Vagina (tissue), 2 donors: Measurements from ENCODE around the gene SRSF6. TPM values are rescaled to one million over a fixed set of nuclear protein-coding genes. Genes with fewer than 3 reads are reported as not detected.

Experiments
- DNase-seq, 2 donors: peaks; one replicate each; pipeline ENCODE4 v3.0.0-alpha.2; 2017; ENCODE audit errors: extremely low spot score in 2 of 2
- H3K27ac ChIP-seq: fragments of 200-600 bp; sonication (generic); one replicate; pipeline ENCODE4 v1.5.1; 2019
- H3K27me3 ChIP-seq: fragments of 200-600 bp; sonication (generic); one replicate; pipeline ENCODE4 v1.5.1; 2019
- H3K36me3 ChIP-seq, 2 donors: fragments of 200-600 bp; sonication (generic); one replicate each; pipeline ENCODE4 v1.5.1; 2017 to 2019
- H3K4me1 ChIP-seq: fragments of 200-600 bp; sonication (generic); one replicate; pipeline ENCODE4 v1.5.1; 2019
- H3K4me3 ChIP-seq, 2 donors: fragments of 200-600 bp; sonication (generic); 1 replicate in 1 of 2; 2 replicates in 1 of 2; pipeline ENCODE4 v1.5.1; 2016 to 2019
- H3K9me3 ChIP-seq: fragments of 200-600 bp; sonication (generic); one replicate; pipeline ENCODE4 v1.5.1; 2019
- POLR2A ChIP-seq, 2 donors: fragments of 450-650 bp; IDR thresholded peaks; one replicate each; pipeline ENCODE4 v1.6.1; 2017; ENCODE audit warnings: antibody characterized with exemption in 2 of 2, mild to moderate bottlenecking in 2 of 2, moderate library complexity in 2 of 2
- POLR2AphosphoS5 ChIP-seq, 2 donors: sonication (generic); formaldehyde crosslinking; IDR thresholded peaks; one replicate each; pipeline ENCODE4 v1.9.0; 2017; ENCODE audit warnings: antibody characterized with exemption in 2 of 2, mild to moderate bottlenecking in 2 of 2, low read depth in 1 of 2; ENCODE audit not compliant: insufficient read depth in 1 of 2
- intact Hi-C: fragments of 100-400 bp; cut with DNase I; formaldehyde crosslinking; loops from one replicate; pipeline ENCODE4 v1.15.1; 2023
- total RNA-seq: library from RNA; depleted of rRNA; stranded (reverse); fragments of >200 nt; gene quantifications from one replicate; pipeline ENCODE4 v1.2.3, GENCODE V29; 2016
- TF ChIP-seq, protein P1 (sequence below), 3 experiments: fragments of 450-650 bp in 2 of 3; fragments of 200-600 bp in 1 of 3; sonication (generic) in 1 of 3; IDR thresholded peaks; one replicate each; pipeline ENCODE4 v1.5.1; 2017 to 2019; ENCODE audit warnings: antibody characterized with exemption in 3 of 3, mild to moderate bottlenecking in 2 of 3, moderate library complexity in 2 of 3

Gene SRSF6
- total RNA-seq, 1 donor from 2014 or later: 112 TPM

DNA sequence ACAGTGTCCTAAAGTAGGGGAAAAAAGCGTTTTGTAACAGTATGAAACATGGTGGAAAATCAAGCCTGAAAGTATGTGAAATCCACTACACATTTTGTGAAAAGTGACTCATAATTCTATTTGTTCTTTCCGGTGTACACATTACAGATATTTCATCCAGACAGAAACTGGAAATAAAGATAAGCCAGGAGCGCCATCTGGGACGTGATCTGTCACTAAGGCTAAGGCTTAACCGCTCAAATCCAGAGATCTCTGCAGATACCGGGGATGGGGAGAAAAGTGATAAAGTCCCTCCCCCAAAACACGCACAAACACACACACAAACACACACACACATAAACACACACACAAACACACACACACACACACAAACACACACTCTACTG lies 26.6 kb upstream of the SRSF6 start:
- Histone ChIP-seq H3K9me3 (no peaks in the 10 kb centered on the region), H3K27ac (no peak overlapping the region), H3K36me3 (no peaks in the 10 kb centered on the region), H3K4me3 (no peak overlapping the region), H3K4me1 (no peaks in the 10 kb centered on the region), H3K27me3 (no peaks in the 10 kb centered on the region)
- intact Hi-C loops: no loop called here
- TF ChIP-seq, protein P1, sequence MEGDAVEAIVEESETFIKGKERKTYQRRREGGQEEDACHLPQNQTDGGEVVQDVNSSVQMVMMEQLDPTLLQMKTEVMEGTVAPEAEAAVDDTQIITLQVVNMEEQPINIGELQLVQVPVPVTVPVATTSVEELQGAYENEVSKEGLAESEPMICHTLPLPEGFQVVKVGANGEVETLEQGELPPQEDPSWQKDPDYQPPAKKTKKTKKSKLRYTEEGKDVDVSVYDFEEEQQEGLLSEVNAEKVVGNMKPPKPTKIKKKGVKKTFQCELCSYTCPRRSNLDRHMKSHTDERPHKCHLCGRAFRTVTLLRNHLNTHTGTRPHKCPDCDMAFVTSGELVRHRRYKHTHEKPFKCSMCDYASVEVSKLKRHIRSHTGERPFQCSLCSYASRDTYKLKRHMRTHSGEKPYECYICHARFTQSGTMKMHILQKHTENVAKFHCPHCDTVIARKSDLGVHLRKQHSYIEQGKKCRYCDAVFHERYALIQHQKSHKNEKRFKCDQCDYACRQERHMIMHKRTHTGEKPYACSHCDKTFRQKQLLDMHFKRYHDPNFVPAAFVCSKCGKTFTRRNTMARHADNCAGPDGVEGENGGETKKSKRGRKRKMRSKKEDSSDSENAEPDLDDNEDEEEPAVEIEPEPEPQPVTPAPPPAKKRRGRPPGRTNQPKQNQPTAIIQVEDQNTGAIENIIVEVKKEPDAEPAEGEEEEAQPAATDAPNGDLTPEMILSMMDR (IDR thresholded peaks at IDR 0.05): no peak
- TF ChIP-seq POLR2A (IDR thresholded peaks at IDR 0.05) (no peak), POLR2AphosphoS5 (IDR thresholded peaks at IDR 0.05; ENCODE audit: insufficient read depth in 1 of 2, low read depth in 1 of 2) (no peak)
- DNase-seq: no peak

DNA sequence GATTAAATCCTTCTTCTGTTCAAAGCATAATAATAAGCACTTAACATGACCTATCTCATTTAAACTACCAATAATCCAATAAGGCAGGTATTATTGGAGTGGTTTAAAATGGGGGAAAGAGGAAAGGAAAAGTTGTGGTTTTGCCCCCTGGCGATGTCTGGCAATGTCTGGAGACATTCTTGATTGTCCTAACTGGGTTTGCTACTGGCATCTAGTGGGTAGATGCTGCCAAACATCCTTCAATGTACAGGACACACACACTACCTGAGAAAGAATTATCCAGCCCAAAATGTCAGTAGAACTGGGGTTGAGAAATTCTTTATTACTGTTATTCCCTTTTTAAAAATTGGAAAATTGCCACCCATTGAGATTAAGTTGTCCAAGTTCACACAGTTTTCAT lies 25.2 kb upstream of the SRSF6 start:
- intact Hi-C loops: no loop called here

DNA sequence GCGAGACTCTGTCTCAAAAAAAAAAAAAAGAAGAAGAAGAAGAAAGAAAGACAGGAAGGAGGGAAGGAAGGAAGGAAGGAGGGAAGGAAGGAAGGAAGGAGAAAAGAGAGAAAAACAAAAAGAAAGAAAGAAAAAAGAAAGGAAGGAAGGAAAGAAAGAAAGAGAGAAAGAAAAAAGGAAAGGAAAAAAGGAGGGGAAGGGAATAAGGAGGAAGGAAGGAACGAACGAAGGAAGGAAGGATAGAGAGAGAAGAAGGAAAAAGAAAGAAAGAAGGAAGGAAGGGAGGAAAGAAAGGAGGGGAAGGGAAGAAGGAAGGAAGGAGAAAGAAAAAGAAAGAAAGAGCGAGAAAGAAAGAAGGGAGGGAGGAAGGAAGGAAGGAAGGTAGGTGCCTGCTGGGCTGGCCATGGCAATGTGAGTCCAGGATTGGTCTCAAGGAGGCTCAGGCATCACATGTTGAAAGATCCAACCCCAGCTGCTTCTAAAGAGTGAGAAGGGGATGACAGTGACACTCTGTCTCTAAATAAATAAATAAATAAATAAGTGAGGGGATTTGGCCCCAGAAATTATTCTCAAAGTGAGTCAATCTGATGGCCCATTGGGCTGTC lies 24.3 kb upstream of the SRSF6 start:
- Histone ChIP-seq H3K9me3 (no peaks in the 10 kb centered on the region), H3K36me3 (no peaks in the 10 kb centered on the region), H3K27ac (no peak overlapping the region), H3K27me3 (no peaks in the 10 kb centered on the region), H3K4me1 (no peaks in the 10 kb centered on the region), H3K4me3 (no peak overlapping the region)
- no peak for DNase-seq
- TF ChIP-seq POLR2AphosphoS5 (IDR thresholded peaks at IDR 0.05; ENCODE audit: insufficient read depth in 1 of 2, low read depth in 1 of 2) (no peak), POLR2A (IDR thresholded peaks at IDR 0.05) (no peak)
- TF ChIP-seq, protein P1 (IDR thresholded peaks at IDR 0.05): no peak
- intact Hi-C loops: no loop called here

More for the DNA sequence above, 25.2 kb upstream of the SRSF6 start:
- no peak overlapping the region for H3K4me3 ChIP-seq
- no peaks in the 10 kb centered on the region for H3K27me3 ChIP-seq
- no peaks in the 10 kb centered on the region for H3K36me3 ChIP-seq
- H3K4me1 ChIP-seq: no peaks in the 10 kb centered on the region
- TF ChIP-seq POLR2A (IDR thresholded peaks at IDR 0.05) (no peak), POLR2AphosphoS5 (IDR thresholded peaks at IDR 0.05; ENCODE audit: insufficient read depth in 1 of 2, low read depth in 1 of 2) (no peak)
- TF ChIP-seq, protein P1 (IDR thresholded peaks at IDR 0.05): no peak
- DNase-seq: no peak
- H3K27ac ChIP-seq: no peak overlapping the region
- no peaks in the 10 kb centered on the region for H3K9me3 ChIP-seq

DNA sequence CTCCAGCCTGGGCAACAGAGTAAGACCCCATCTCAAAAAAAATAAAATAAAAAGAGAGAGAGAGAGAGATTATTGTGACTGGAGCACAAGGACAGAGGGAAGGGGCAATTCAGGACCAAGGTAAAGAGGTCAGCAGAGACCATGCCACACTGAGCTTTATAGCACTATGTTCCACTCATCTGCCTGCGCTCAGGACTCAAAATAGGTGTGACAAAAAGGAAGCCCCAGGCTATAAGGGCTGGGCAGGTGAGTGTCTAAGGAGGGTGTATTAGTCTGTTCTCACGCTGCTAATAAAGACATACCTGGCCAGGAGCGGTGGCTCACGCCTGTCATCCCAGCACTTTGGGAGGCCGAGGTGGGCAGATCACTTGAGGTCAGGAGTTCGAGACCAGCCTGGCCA lies 23.1 kb upstream of the SRSF6 start:
- intact Hi-C loops: no loop called here
- TF ChIP-seq, protein P1 (IDR thresholded peaks at IDR 0.05): no peak
- TF ChIP-seq POLR2AphosphoS5 (IDR thresholded peaks at IDR 0.05; ENCODE audit: insufficient read depth in 1 of 2, low read depth in 1 of 2) (no peak), POLR2A (IDR thresholded peaks at IDR 0.05) (no peak)
- Histone ChIP-seq H3K4me3 (no peak overlapping the region), H3K4me1 (no peaks in the 10 kb centered on the region), H3K9me3 (no peaks in the 10 kb centered on the region), H3K27ac (no peak overlapping the region), H3K36me3 (no peaks in the 10 kb centered on the region), H3K27me3 (no peaks in the 10 kb centered on the region)
- peak in 1 of 2 donors; percentile 79 for DNase-seq

DNA sequence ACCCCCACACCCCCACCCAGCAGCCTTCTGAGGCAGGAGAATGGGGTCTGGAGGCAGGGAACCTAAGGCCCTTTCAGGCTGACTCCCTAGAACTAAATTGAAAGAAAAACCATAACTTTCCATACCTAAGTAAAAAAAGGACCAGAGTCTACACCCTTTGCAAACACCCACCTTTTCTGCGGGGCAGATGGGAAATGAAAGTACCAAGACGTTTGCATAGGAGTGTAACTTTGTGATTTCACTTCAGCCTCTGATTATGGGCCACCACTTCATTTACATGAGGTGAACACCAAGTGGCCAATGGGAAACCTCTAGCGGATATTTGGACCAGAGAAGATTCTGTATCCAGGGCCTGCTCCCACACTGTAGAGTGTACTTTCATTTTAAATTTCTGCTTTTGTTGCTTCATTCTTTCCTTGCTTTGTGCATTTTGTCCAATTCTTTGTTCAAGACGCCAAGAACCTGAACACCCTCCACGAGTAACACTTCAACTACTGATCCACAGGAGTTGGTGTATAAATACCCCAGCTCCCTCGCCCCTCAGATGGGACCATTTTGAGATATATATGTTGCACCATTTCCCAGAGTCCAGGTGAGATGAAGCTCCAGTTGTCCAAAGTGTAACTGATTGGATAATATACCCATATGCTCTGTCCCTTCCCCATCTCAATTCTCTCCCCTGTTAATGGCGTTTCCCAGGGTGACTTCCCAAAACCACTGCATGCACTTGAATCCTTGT lies 18.9 kb upstream of the SRSF6 start:
- H3K27ac ChIP-seq: no peak overlapping the region
- peak in 1 of 2 donors; percentile 49 for DNase-seq
- H3K4me1 ChIP-seq: no peaks in the 10 kb centered on the region
- intact Hi-C loops: loop anchor here (5.0 kb wide), 1 partner anchor 1804 kb away; no protein-coding TSS in a partner anchor
- H3K27me3 ChIP-seq: no peaks in the 10 kb centered on the region
- no peaks in the 10 kb centered on the region for H3K9me3 ChIP-seq
- no peaks in the 10 kb centered on the region for H3K36me3 ChIP-seq
- TF ChIP-seq POLR2A (IDR thresholded peaks at IDR 0.05) (no peak), POLR2AphosphoS5 (IDR thresholded peaks at IDR 0.05; ENCODE audit: insufficient read depth in 1 of 2, low read depth in 1 of 2) (no peak)
- TF ChIP-seq, protein P1 (IDR thresholded peaks at IDR 0.05): no peak
- no peak overlapping the region for H3K4me3 ChIP-seq
